MCF 10A (cell line): ENCODE results near the gene VAT1. TPM values are rescaled to one million over a fixed set of nuclear protein-coding genes. Genes with fewer than 3 reads are reported as not detected.

Experiments used
- BruUV-seq: library from RNA; stranded (reverse); fragments of 400-500 nt; replicated peaks from 2 replicates; lab custom pipeline; 2021; lab: Mats Ljungman, UMichigan
- CTCF ChIA-PET: fragments of 300-600 bp; sonication (Branson Sonifier 250); formaldehyde crosslinking; extraction: SDS; loops from one replicate; lab custom pipeline; 2021; ENCODE audit warnings: antibody characterized with exemption, inconsistent platforms; lab: Yijun Ruan, JAX
- POLR2A ChIA-PET: fragments of 300-600, 350-650 bp; sonication (Branson Sonifier 250); formaldehyde crosslinking; extraction: SDS; loops from one replicate; lab custom pipeline; 2020; ENCODE audit warnings: antibody characterized with exemption, inconsistent platforms; lab: Yijun Ruan, JAX
- DNase-seq: peaks from one replicate; pipeline ENCODE4 v3.0.0-alpha.2; 2018; ENCODE audit not compliant: unreplicated experiment
- H3K27ac Mint-ChIP-seq: one replicate; pipeline ENCODE4 v1.8.0; 2022; ENCODE audit warnings: mild to moderate bottlenecking, low read depth, mixed read lengths; ENCODE audit not compliant: unreplicated experiment
- H3K27me3 Mint-ChIP-seq: one replicate; pipeline ENCODE4 v1.8.0; 2022; ENCODE audit warnings: mixed read lengths; ENCODE audit not compliant: insufficient read depth, unreplicated experiment
- H3K36me3 Mint-ChIP-seq: one replicate; pipeline ENCODE4 v1.8.0; 2022; ENCODE audit warnings: mild to moderate bottlenecking, moderate library complexity, mixed read lengths; ENCODE audit not compliant: insufficient read depth, unreplicated experiment
- H3K4me1 Mint-ChIP-seq: one replicate; pipeline ENCODE4 v1.8.0; 2022; ENCODE audit warnings: mixed read lengths; ENCODE audit not compliant: insufficient read depth, unreplicated experiment
- H3K4me3 Mint-ChIP-seq: one replicate; pipeline ENCODE4 v1.8.0; 2022; ENCODE audit warnings: mild to moderate bottlenecking, moderate library complexity, mixed read lengths; ENCODE audit not compliant: unreplicated experiment
- H3K9me3 Mint-ChIP-seq: one replicate; pipeline ENCODE4 v1.8.0; 2022; ENCODE audit warnings: mixed read lengths; ENCODE audit not compliant: unreplicated experiment
- CTCF ChIP-seq: fragments of 200-600 bp; IDR thresholded peaks from one replicate; pipeline ENCODE4 v1.8.0; 2022; ENCODE audit warnings: antibody characterized with exemption, mild to moderate bottlenecking; ENCODE audit not compliant: unreplicated experiment
- intact Hi-C: fragments of 100-400 bp; cut with micrococcal nuclease; formaldehyde crosslinking; loops from 2 replicates; pipeline ENCODE4 v1.14.1; 2022
- total RNA-seq: library from RNA; stranded (reverse); gene quantifications from 2 replicates; pipeline ENCODE4 v1.2.3, GENCODE V29; 2022

The VAT1 gene
- total RNA-seq, 1 experiment from 2014 or later: 61.0 TPM

- BruUV-seq: TSS peak; percentile 6
- Mint-ChIP-seq H3K4me3 (peak overlapping the region; percentile 91), H3K4me1 (peaks cover 20% of the 10 kb centered on the region), H3K27me3 (no peaks in the 10 kb centered on the region), H3K36me3 (peaks cover 38% of the 10 kb centered on the region), H3K27ac (no peak overlapping the region), H3K9me3 (no peaks in the 10 kb centered on the region)
- TF ChIP-seq CTCF: no peak
- ChIA-PET CTCF (no interaction called here), POLR2A (interaction anchor here (0.6 to 5.9 kb wide), 7 partner anchors 13 to 368 kb away, joined by 3 to 58 read pairs (median 4); partner anchors contain the start of genes IFI35, NBR1 and RPL27)
- DNase-seq: no peak
- intact Hi-C loops: loop anchor here (5.0 to 10.0 kb wide), 3 partner anchors 152 to 315 kb away; partner anchors contain the start of genes NBR1 and TMEM106A
These were observed 2.1 kb downstream of the VAT1 start for GRCh38 chr17:43020030-43020621.

GRCh38 chr17:43019418-43019817 lies 2.8 kb downstream of the VAT1 start:
- POLR2A ChIA-PET: interaction anchor here (0.6 to 3.4 kb wide), 7 partner anchors 12 to 195 kb away, joined by 3 to 30 read pairs (median 3); partner anchors contain the start of genes BECN1, IFI35 and RPL27

GRCh38 chr17:43018932-43019331 lies 3.3 kb downstream of the VAT1 start:
- no peak for DNase-seq
- TF ChIP-seq CTCF: no peak
- H3K27ac Mint-ChIP-seq: no peak overlapping the region
- H3K27me3 Mint-ChIP-seq: no peaks in the 10 kb centered on the region
- H3K4me1 Mint-ChIP-seq: peaks cover 14% of the 10 kb centered on the region
- peak overlapping the region; percentile 91 for H3K4me3 Mint-ChIP-seq
- POLR2A ChIA-PET: interaction anchor here (0.6 to 1.3 kb wide), 5 partner anchors 12 to 195 kb away, joined by 3 to 4 read pairs (median 3); partner anchors contain the start of genes BECN1 and RPL27
- no TSS peak for BruUV-seq
- H3K9me3 Mint-ChIP-seq: no peaks in the 10 kb centered on the region
- CTCF ChIA-PET: interaction anchor here (0.6 to 1.7 kb wide), 3 partner anchors 12 to 1514 kb away, joined by 3 to 4 read pairs (median 3); partner anchors contain the start of gene IFI35
- intact Hi-C loops: no loop called here
- H3K36me3 Mint-ChIP-seq: peaks cover 49% of the 10 kb centered on the region

More at GRCh38 chr17:43019418-43019817, 2.8 kb downstream of the VAT1 start:
- intact Hi-C loops: no loop called here
- BruUV-seq: no TSS peak
- Mint-ChIP-seq H3K9me3 (no peaks in the 10 kb centered on the region), H3K4me1 (peaks cover 17% of the 10 kb centered on the region), H3K36me3 (peaks cover 45% of the 10 kb centered on the region), H3K4me3 (peak overlapping the region; percentile 91), H3K27ac (no peak overlapping the region), H3K27me3 (no peaks in the 10 kb centered on the region)
- DNase-seq: no peak
- CTCF ChIA-PET: interaction anchor here (0.6 to 1.7 kb wide), 2 partner anchors 12 to 1513 kb away, joined by 3 read pairs; partner anchors contain the start of gene IFI35
- no peak for TF ChIP-seq CTCF

GRCh38 chr17:43018008-43018853 lies 4.0 kb downstream of the VAT1 start:
- intact Hi-C loops: no loop called here
- Mint-ChIP-seq H3K4me3 (no peak overlapping the region), H3K9me3 (no peaks in the 10 kb centered on the region), H3K27ac (no peak overlapping the region), H3K36me3 (peaks cover 55% of the 10 kb centered on the region), H3K4me1 (peaks cover 14% of the 10 kb centered on the region), H3K27me3 (no peaks in the 10 kb centered on the region)
- no peak for TF ChIP-seq CTCF
- ChIA-PET POLR2A (interaction anchor here (1.1 to 1.3 kb wide), 4 partner anchors 11 to 154 kb away, joined by 3 to 4 read pairs (median 3); partner anchors contain the start of gene RPL27), CTCF (interaction anchor here (0.6 to 1.7 kb wide), 2 partner anchors 11 to 68 kb away, joined by 3 to 4 read pairs; partner anchors contain the start of gene IFI35)
- no peak for DNase-seq
- no TSS peak for BruUV-seq
